A673 (cell line): ENCODE results near the gene WDR43.

Experiments used
- CTCF ChIP-seq: fragments of 300-800, 200-600 bp; sonication (generic); conservative IDR thresholded peaks from 2 replicates; pipeline ENCODE4 v1.5.1; 2017; ENCODE audit warnings: low read depth, mild to moderate bottlenecking, antibody characterized with exemption, low read length, moderate library complexity, mixed read lengths
- EZH2 ChIP-seq: fragments of 200-600 bp; sonication (generic); IDR thresholded peaks from 2 replicates; pipeline ENCODE4 v1.6.1; 2017; ENCODE audit warnings: borderline replicate concordance, low read depth, mild to moderate bottlenecking, mixed read lengths, antibody characterized with exemption, low read length; ENCODE audit not compliant: poor library complexity, severe bottlenecking

GRCh38 chr2:28962505-28962904 lies 68.0 kb downstream of the WDR43 start:
- no peak for TF ChIP-seq EZH2
- no peak for TF ChIP-seq CTCF
